ENCODE data around the gene GRB10.
"Not testable (repeated sequence)": the region's sequence is repeated elsewhere in the genome, so short reads cannot be mapped to it uniquely, and the experiment has no call there.

Gene GRB10

GRCh38 chr7:50588937-50589336 is 193.8 kb downstream of the GRB10 start:
- no peak for TF ChIP-seq CTCF (IDR thresholded peaks at IDR 0.05; ENCODE audit: unreplicated experiment in 3 of 3)
- Mint-ChIP-seq H3K4me1 (no peaks in the 10 kb centered on the region), H3K9me3 (peaks cover 6% of the 10 kb centered on the region), H3K27ac (no peak overlapping the region), H3K4me3 (no peak overlapping the region), H3K27me3 (ENCODE audit: low read depth) (no peaks in the 10 kb centered on the region), H3K36me3 (ENCODE audit: low read depth) (peaks cover 41% of the 10 kb centered on the region)

- no peak overlapping the region for H3K4me3 Mint-ChIP-seq
- no peak for TF ChIP-seq CTCF (IDR thresholded peaks at IDR 0.05; ENCODE audit: unreplicated experiment in 3 of 3)
- H3K36me3 Mint-ChIP-seq (ENCODE audit: low read depth): peaks cover 33% of the 10 kb centered on the region
- peaks cover 16% of the 10 kb centered on the region for H3K9me3 Mint-ChIP-seq
- H3K4me1 Mint-ChIP-seq: no peaks in the 10 kb centered on the region
- H3K27ac Mint-ChIP-seq: no peak overlapping the region
- H3K27me3 Mint-ChIP-seq (ENCODE audit: low read depth): no peaks in the 10 kb centered on the region
Observed at GRCh38 chr7:50587737-50588136, 195.0 kb downstream of the GRB10 start.

- Mint-ChIP-seq H3K36me3 (ENCODE audit: low read depth) (peaks cover 4% of the 10 kb centered on the region), H3K4me1 (no peaks in the 10 kb centered on the region), H3K27ac (no peak overlapping the region), H3K27me3 (ENCODE audit: low read depth) (no peaks in the 10 kb centered on the region), H3K4me3 (no peak overlapping the region), H3K9me3 (peaks cover 22% of the 10 kb centered on the region)
- TF ChIP-seq CTCF (IDR thresholded peaks at IDR 0.05; ENCODE audit: unreplicated experiment in 3 of 3): no peak
Observed at GRCh38 chr7:50584793-50585408, 197.8 kb downstream of the GRB10 start.

- no peak for TF ChIP-seq CTCF (IDR thresholded peaks at IDR 0.05; ENCODE audit: unreplicated experiment in 3 of 3)
- no peak overlapping the region for H3K27ac Mint-ChIP-seq
- H3K9me3 Mint-ChIP-seq: peaks cover 22% of the 10 kb centered on the region
- H3K36me3 Mint-ChIP-seq (ENCODE audit: low read depth): peaks cover 2% of the 10 kb centered on the region
- no peak overlapping the region for H3K4me3 Mint-ChIP-seq
- H3K27me3 Mint-ChIP-seq (ENCODE audit: low read depth): no peaks in the 10 kb centered on the region
- no peaks in the 10 kb centered on the region for H3K4me1 Mint-ChIP-seq
Observed at GRCh38 chr7:50584386-50584785, 198.3 kb downstream of the GRB10 start.

GRCh38 chr7:50583295-50583694 is 199.4 kb downstream of the GRB10 start:
- not testable (repeated sequence) for H3K36me3 Mint-ChIP-seq (ENCODE audit: low read depth); H3K27me3 Mint-ChIP-seq (ENCODE audit: low read depth)

GRCh38 chr7:50582271-50582670 is 200.4 kb downstream of the GRB10 start:
- H3K4me1 Mint-ChIP-seq; H3K4me3 Mint-ChIP-seq; H3K36me3 Mint-ChIP-seq (ENCODE audit: low read depth); H3K27me3 Mint-ChIP-seq (ENCODE audit: low read depth); H3K27ac Mint-ChIP-seq: not testable (repeated sequence)
- peaks cover 32% of the 10 kb centered on the region for H3K9me3 Mint-ChIP-seq

More at GRCh38 chr7:50583295-50583694, 199.4 kb downstream of the GRB10 start:
- H3K9me3 Mint-ChIP-seq: peaks cover 22% of the 10 kb centered on the region
- H3K4me1 Mint-ChIP-seq, H3K27ac Mint-ChIP-seq, H3K4me3 Mint-ChIP-seq: not testable (repeated sequence)

GRCh38 chr7:50580666-50581065 is 202.0 kb downstream of the GRB10 start:
- not testable (repeated sequence) for H3K27me3 Mint-ChIP-seq (ENCODE audit: low read depth); H3K4me3 Mint-ChIP-seq; H3K4me1 Mint-ChIP-seq; H3K27ac Mint-ChIP-seq; H3K36me3 Mint-ChIP-seq (ENCODE audit: low read depth)
- peaks cover 31% of the 10 kb centered on the region for H3K9me3 Mint-ChIP-seq

Measured in nephron (organoid).